NCI-H510A treated with DMSO at 0.1 percent for 48 hours (cell line): ENCODE data around the gene RRM2.

ENCODE experiments used
- DNase-seq: peaks from one replicate; lab custom pipeline; 2025; lab: John Stamatoyannopoulos, UW

The RRM2 gene

GRCh38 chr2:10122500-10123280 is at the start of gene RRM2:
RRM2 (plus strand) TSS chr2:10122739; CDS start chr2:10122799, 60 bp downstream.
- peak; percentile 93 for DNase-seq

GRCh38 chr2:10073706-10074105 is 48.8 kb upstream of the RRM2 start:
- DNase-seq, result no peak

GRCh38 chr2:10075101-10075500 is 47.4 kb upstream of the RRM2 start:
- no peak for DNase-seq

- no peak for DNase-seq
Observed at GRCh38 chr2:10075571-10076209, 46.8 kb upstream of the RRM2 start.

- no peak for DNase-seq
Observed at GRCh38 chr2:10076511-10076910, 46.0 kb upstream of the RRM2 start.

- no peak for DNase-seq
Observed at GRCh38 chr2:10076988-10077527, 45.5 kb upstream of the RRM2 start.

GRCh38 chr2:10078001-10078400 is 44.5 kb upstream of the RRM2 start:
- no peak for DNase-seq

GRCh38 chr2:10078704-10079265 is 43.8 kb upstream of the RRM2 start:
- no peak for DNase-seq

- no peak for DNase-seq
Observed at GRCh38 chr2:10079266-10079869, 43.2 kb upstream of the RRM2 start.

- DNase-seq, result no peak
Observed at GRCh38 chr2:10079870-10080535, 42.5 kb upstream of the RRM2 start, which contains the start of gene CYS1. CYS1 (minus strand) TSS chr2:10080411; CDS start chr2:10080223, 188 bp downstream.

GRCh38 chr2:10080536-10081304 is 41.8 kb upstream of the RRM2 start:
- DNase-seq, result no peak

GRCh38 chr2:10083046-10083445 is 39.5 kb upstream of the RRM2 start:
- DNase-seq, result no peak

- DNase-seq, result peak; percentile 61
Observed at GRCh38 chr2:10083692-10084211, 38.8 kb upstream of the RRM2 start.

GRCh38 chr2:10084223-10084865 is 38.2 kb upstream of the RRM2 start:
- no peak for DNase-seq

GRCh38 chr2:10085043-10085667 is 37.4 kb upstream of the RRM2 start:
- no peak for DNase-seq

GRCh38 chr2:10085668-10086059 is 36.9 kb upstream of the RRM2 start:
- no peak for DNase-seq

GRCh38 chr2:10086950-10087349 is 35.6 kb upstream of the RRM2 start:
- no peak for DNase-seq

- DNase-seq, result no peak
Observed at GRCh38 chr2:10087360-10087759, 35.2 kb upstream of the RRM2 start.

GRCh38 chr2:10089565-10090190 is 32.9 kb upstream of the RRM2 start:
- no peak for DNase-seq
